Suprapubic skin (tissue), 4 donors: ENCODE results near the gene C3. TPM values are rescaled to one million over a fixed set of nuclear protein-coding genes. Genes with fewer than 3 reads are reported as not detected.
A peak's percentile ranks its signal among the peaks of the same experiment; 100 is the strongest.

Experiments used
- DNase-seq, 2 donors: peaks; one replicate each; pipeline ENCODE4 v3.0.0-alpha.2; 2019; ENCODE audit warnings: low spot score in 2 of 2
- H3K27ac ChIP-seq: fragments of 200-600 bp; sonication (generic); one replicate; pipeline ENCODE4 v1.5.1; 2019
- H3K27me3 ChIP-seq: fragments of 200-600 bp; sonication (generic); one replicate; pipeline ENCODE4 v1.5.1; 2019
- H3K36me3 ChIP-seq: fragments of 200-600 bp; sonication (generic); one replicate; pipeline ENCODE4 v1.5.1; 2019
- H3K4me1 ChIP-seq: fragments of 200-600 bp; sonication (generic); one replicate; pipeline ENCODE4 v1.5.1; 2019
- H3K4me3 ChIP-seq: fragments of 200-600 bp; sonication (generic); one replicate; pipeline ENCODE4 v1.5.1; 2019; ENCODE audit warnings: mild to moderate bottlenecking
- H3K9me3 ChIP-seq: fragments of 200-600 bp; sonication (generic); one replicate; pipeline ENCODE4 v1.5.1; 2019
- EP300 ChIP-seq: sonication (generic); formaldehyde crosslinking; IDR thresholded peaks from one replicate; pipeline ENCODE4 v1.6.1; 2017; ENCODE audit warnings: antibody characterized with exemption
- POLR2A ChIP-seq, 2 donors: fragments of 450-650 bp; IDR thresholded peaks; one replicate each; pipeline ENCODE4 v1.6.1; 2017; ENCODE audit warnings: antibody characterized with exemption in 2 of 2, mild to moderate bottlenecking in 2 of 2, moderate library complexity in 2 of 2
- POLR2AphosphoS5 ChIP-seq, 3 donors: sonication (generic); formaldehyde crosslinking; IDR thresholded peaks; one replicate each; pipeline ENCODE4 v1.6.1; 2017; ENCODE audit warnings: antibody characterized with exemption in 3 of 3
- WGBS: methylation state at CpG from one replicate; pipeline ENCODE4 v1.1.5; 2018; 5-methylcytosine and 5-hydroxymethylcytosine counted together
- total RNA-seq, 4 donors: library from RNA; depleted of rRNA; stranded (reverse); fragments of >200 nt; gene quantifications; one replicate each; pipeline ENCODE4 v1.1.0, GENCODE V29; 2016
- TF ChIP-seq, protein P1 (sequence below), 2 donors: fragments of 200-600 bp in 1 of 2; fragments of 450-650 bp in 1 of 2; sonication (generic) in 1 of 2; IDR thresholded peaks; one replicate each; pipeline ENCODE4 v1.5.1; 2016 to 2019; ENCODE audit warnings: antibody characterized with exemption in 2 of 2, mild to moderate bottlenecking in 1 of 2, moderate library complexity in 1 of 2

C3 gene
- total RNA-seq, 4 donors from 2014 or later, result 55.3 to 109 (median 86.8) TPM

- Histone ChIP-seq H3K27ac (peak within 1 kb of the TSS; percentile 85), H3K9me3 (no peaks in the 10 kb centered on the region), H3K27me3 (no peaks in the 10 kb centered on the region), H3K4me1 (peaks cover 54% of the 10 kb centered on the region), H3K4me3 (peak within 1 kb of the TSS; percentile 93), H3K36me3 (peaks cover 15% of the 10 kb centered on the region)
- under 1% methylated on average over 24 of the region's 47 CpGs for WGBS
- peak in 1 of 2 donors; percentile 90 for DNase-seq
- TF ChIP-seq EP300 (no peak), POLR2AphosphoS5 (IDR thresholded peaks at IDR 0.05) (no peak), POLR2A (IDR thresholded peaks at IDR 0.05) (no peak)
- TF ChIP-seq, protein P1, sequence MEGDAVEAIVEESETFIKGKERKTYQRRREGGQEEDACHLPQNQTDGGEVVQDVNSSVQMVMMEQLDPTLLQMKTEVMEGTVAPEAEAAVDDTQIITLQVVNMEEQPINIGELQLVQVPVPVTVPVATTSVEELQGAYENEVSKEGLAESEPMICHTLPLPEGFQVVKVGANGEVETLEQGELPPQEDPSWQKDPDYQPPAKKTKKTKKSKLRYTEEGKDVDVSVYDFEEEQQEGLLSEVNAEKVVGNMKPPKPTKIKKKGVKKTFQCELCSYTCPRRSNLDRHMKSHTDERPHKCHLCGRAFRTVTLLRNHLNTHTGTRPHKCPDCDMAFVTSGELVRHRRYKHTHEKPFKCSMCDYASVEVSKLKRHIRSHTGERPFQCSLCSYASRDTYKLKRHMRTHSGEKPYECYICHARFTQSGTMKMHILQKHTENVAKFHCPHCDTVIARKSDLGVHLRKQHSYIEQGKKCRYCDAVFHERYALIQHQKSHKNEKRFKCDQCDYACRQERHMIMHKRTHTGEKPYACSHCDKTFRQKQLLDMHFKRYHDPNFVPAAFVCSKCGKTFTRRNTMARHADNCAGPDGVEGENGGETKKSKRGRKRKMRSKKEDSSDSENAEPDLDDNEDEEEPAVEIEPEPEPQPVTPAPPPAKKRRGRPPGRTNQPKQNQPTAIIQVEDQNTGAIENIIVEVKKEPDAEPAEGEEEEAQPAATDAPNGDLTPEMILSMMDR (IDR thresholded peaks at IDR 0.05), result no peak
Measured at GRCh38 chr19:6739390-6739882, 19.0 kb upstream of the C3 start, which contains the start of gene TRIP10. TSS of gene TRIP10 (plus strand) at chr19:6739680. CDS start at chr19:6739762, 82 bp downstream.

DNA sequence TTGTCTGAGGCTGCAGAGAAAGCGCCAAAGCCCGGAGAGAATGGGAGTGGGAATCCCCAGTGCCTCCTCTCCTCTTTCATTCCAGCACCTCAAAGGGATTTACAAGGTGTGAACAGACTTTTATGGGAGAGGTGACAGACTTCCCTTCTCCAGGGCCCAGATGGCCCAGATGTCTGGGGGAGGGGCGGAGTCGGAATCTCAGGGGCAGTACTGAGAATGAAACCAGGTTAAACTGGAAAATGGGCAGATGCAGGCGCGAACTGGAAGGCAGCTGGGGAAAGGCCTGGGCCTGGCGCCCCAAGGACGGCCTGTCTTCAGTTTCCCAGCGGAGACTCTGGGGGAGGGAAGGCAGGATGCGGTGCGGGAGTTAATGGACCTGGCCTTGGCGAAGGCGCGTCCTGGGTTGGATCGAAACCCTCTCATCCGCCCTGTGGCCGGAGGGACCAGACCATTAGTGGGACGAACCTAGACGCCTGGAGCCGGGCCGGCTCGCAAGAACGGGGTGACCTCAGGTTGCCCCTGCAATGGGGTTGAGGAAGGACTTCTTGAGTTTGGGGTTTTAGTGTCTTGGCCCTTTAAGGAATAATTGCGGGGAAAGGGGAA, 18.4 kb upstream of the C3 start:
- 10% methylated on average over 24 of the region's 24 CpGs for WGBS
- peak overlapping the region; percentile 93 for H3K4me3 ChIP-seq
- TF ChIP-seq POLR2A (IDR thresholded peaks at IDR 0.05) (no peak), EP300 (no peak), POLR2AphosphoS5 (IDR thresholded peaks at IDR 0.05) (no peak)
- TF ChIP-seq, protein P1 (IDR thresholded peaks at IDR 0.05), result no peak
- H3K9me3 ChIP-seq, result no peaks in the 10 kb centered on the region
- peaks cover 49% of the 10 kb centered on the region for H3K4me1 ChIP-seq
- H3K36me3 ChIP-seq, result peaks cover 15% of the 10 kb centered on the region
- DNase-seq, result peak in 1 of 2 donors; percentile 80
- H3K27ac ChIP-seq, result peak overlapping the region; percentile 69
- no peaks in the 10 kb centered on the region for H3K27me3 ChIP-seq

DNA sequence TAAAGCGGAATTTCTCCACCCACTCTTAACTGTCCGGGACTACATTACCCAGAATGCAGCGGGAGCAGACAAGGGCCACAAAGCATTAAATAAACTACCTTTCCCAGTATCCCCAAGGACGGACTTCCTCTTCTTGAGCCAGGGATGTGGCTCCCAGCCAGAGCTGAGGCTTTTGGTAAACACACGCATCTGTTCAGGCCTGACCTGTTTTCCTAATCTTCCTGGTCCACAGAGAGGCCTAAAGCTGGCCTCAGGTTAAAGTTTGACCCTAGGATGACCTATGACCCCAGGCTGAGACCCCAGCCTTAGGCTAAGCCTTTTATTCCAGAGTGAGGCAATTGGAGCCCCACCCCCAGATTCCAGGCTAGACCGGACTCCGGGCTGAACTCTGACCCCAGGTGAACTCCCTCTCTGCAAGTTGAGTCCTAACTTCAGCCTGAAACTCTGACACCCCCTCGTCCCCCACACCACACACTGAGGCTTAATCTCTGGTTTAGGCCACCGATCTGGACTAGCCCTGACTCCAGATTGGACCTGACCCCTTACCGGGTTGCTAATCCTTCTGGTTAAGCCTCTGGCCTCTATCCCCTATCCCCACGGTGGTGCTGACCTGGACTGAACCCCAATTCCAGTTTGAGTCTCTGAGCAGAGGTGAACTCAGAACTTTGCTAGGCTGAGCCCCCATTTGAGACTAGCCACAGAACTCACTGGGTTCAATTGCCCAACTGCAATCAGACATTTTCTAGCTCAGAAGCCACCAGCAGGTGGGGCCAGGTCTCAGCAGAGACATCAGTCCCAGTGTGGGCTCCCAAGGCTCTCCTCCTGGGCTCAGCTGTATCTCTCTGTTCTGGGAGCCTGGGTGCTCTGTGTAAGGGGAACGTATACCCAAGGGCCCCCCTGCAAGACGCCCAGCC, 17.7 kb upstream of the C3 start:
- WGBS, result 8% methylated on average over 12 of the region's 13 CpGs
- Histone ChIP-seq H3K27ac (peak overlapping the region; percentile 69), H3K9me3 (no peaks in the 10 kb centered on the region), H3K4me1 (peaks cover 44% of the 10 kb centered on the region), H3K4me3 (peak overlapping the region; percentile 93), H3K36me3 (peaks cover 15% of the 10 kb centered on the region), H3K27me3 (no peaks in the 10 kb centered on the region)
- TF ChIP-seq POLR2AphosphoS5 (IDR thresholded peaks at IDR 0.05) (peak in 1 of 3 donors; percentile 3), POLR2A (IDR thresholded peaks at IDR 0.05) (no peak)
- TF ChIP-seq, protein P1 (IDR thresholded peaks at IDR 0.05), result peak; percentile 44 to 45
- DNase-seq, result peak; percentile 96 to 98

GRCh38 chr19:6737284-6737872, 16.9 kb upstream of the C3 start, which contains the start of gene GPR108:
TSS of gene GPR108 (minus strand) at chr19:6737580. CDS start at chr19:6737576, 4 bp downstream.
- WGBS, result 0% methylated on average over 36 of the region's 55 CpGs
- Histone ChIP-seq H3K27ac (peak within 1 kb of the TSS; percentile 95), H3K27me3 (no peaks in the 10 kb centered on the region), H3K4me3 (peak within 1 kb of the TSS; percentile 93), H3K9me3 (no peaks in the 10 kb centered on the region), H3K36me3 (peaks cover 19% of the 10 kb centered on the region), H3K4me1 (peaks cover 44% of the 10 kb centered on the region)
- TF ChIP-seq POLR2A (IDR thresholded peaks at IDR 0.05) (no peak), POLR2AphosphoS5 (IDR thresholded peaks at IDR 0.05) (peak in 2 of 3 donors; percentile 78 to 84)
- DNase-seq, result peak; percentile 100

DNA sequence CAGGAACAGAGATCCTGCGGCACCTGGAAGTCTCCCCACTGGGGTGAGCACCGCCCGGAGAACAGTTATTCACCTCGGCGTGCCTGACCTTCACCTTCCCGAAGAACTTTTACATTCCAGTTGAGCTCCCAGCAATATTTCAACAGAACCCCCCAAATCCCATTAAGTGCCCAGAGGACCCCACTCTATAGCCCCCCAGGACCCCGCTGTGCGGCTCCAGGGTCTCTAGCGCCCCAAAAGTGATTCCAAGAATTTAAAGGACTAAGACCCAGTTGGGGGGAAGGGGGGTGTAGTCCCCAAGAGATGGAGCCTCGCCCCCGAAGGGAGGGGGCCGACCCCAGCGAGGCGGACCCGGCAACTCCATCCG, 16.4 kb upstream of the C3 start:
- DNase-seq, result no peak
- Histone ChIP-seq H3K9me3 (no peaks in the 10 kb centered on the region), H3K27me3 (no peaks in the 10 kb centered on the region), H3K36me3 (peaks cover 24% of the 10 kb centered on the region), H3K4me1 (peaks cover 42% of the 10 kb centered on the region), H3K27ac (peak overlapping the region; percentile 95), H3K4me3 (peak overlapping the region; percentile 93)
- TF ChIP-seq POLR2AphosphoS5 (IDR thresholded peaks at IDR 0.05) (no peak), POLR2A (IDR thresholded peaks at IDR 0.05) (no peak), EP300 (no peak)
- TF ChIP-seq, protein P1 (IDR thresholded peaks at IDR 0.05), result no peak
- 0% methylated on average over 13 of the region's 16 CpGs for WGBS
